Activated CD4-positive, alpha-beta T cell treated with anti-CD3 and anti-CD28 coated beads, Interleukin-2, amount 10 ng/mL, durations not matched to agents 24 days and 14 days (primary cell): Measurements from ENCODE around the gene COL20A1. TPM values are rescaled to one million over a fixed set of nuclear protein-coding genes. Genes with fewer than 3 reads are reported as not detected.

Experiments
- DNase-seq: peaks from one replicate; pipeline ENCODE4 v3.0.0; 2022
- H3K27ac Mint-ChIP-seq: one replicate; pipeline ENCODE4 v1.8.0; 2022; ENCODE audit warnings: mild to moderate bottlenecking, mixed read lengths
- H3K27me3 Mint-ChIP-seq: one replicate; pipeline ENCODE4 v1.8.0; 2022; ENCODE audit warnings: mixed read lengths
- H3K36me3 Mint-ChIP-seq: one replicate; pipeline ENCODE4 v1.8.0; 2022; ENCODE audit warnings: low read depth, mild to moderate bottlenecking, mixed read lengths
- H3K4me1 Mint-ChIP-seq: one replicate; pipeline ENCODE4 v1.8.0; 2021; ENCODE audit warnings: mixed read lengths
- H3K4me3 Mint-ChIP-seq: one replicate; pipeline ENCODE4 v1.8.0; 2022; ENCODE audit warnings: mild to moderate bottlenecking, moderate library complexity, mixed read lengths
- H3K9me3 Mint-ChIP-seq: one replicate; pipeline ENCODE4 v1.8.0; 2021; ENCODE audit warnings: mixed read lengths
- intact Hi-C: fragments of 100-400 bp; cut with micrococcal nuclease; formaldehyde crosslinking; loops from one replicate; pipeline ENCODE4 v1.15.1; 2023
- total RNA-seq: library from RNA; stranded (reverse); gene quantifications from 2 replicates; pipeline ENCODE4 v1.2.3, GENCODE V29; 2022

The COL20A1 gene
- total RNA-seq, 1 donor from 2014 or later, result not detected

GRCh38 chr20:63309261-63310071 lies 16.5 kb downstream of the COL20A1 start:
- intact Hi-C loops, result loop anchor here (5.0 kb wide), 1 partner anchor 73 kb away; no protein-coding TSS in a partner anchor

GRCh38 chr20:63310265-63310991 lies 17.4 kb downstream of the COL20A1 start:
- no peaks in the 10 kb centered on the region for H3K27me3 Mint-ChIP-seq
- no peaks in the 10 kb centered on the region for H3K9me3 Mint-ChIP-seq
- H3K4me3 Mint-ChIP-seq, result no peak overlapping the region
- no peaks in the 10 kb centered on the region for H3K36me3 Mint-ChIP-seq
- intact Hi-C loops, result no loop called here
- no peak for DNase-seq
- H3K4me1 Mint-ChIP-seq, result no peaks in the 10 kb centered on the region
- no peak overlapping the region for H3K27ac Mint-ChIP-seq

More at GRCh38 chr20:63309261-63310071, 16.5 kb downstream of the COL20A1 start:
- DNase-seq, result peak; percentile 76
- H3K9me3 Mint-ChIP-seq, result no peaks in the 10 kb centered on the region
- no peaks in the 10 kb centered on the region for H3K36me3 Mint-ChIP-seq
- no peaks in the 10 kb centered on the region for H3K27me3 Mint-ChIP-seq
- no peak overlapping the region for H3K27ac Mint-ChIP-seq
- no peaks in the 10 kb centered on the region for H3K4me1 Mint-ChIP-seq
- H3K4me3 Mint-ChIP-seq, result no peak overlapping the region

- Mint-ChIP-seq H3K36me3 (no peaks in the 10 kb centered on the region), H3K27ac (no peak overlapping the region), H3K4me1 (no peaks in the 10 kb centered on the region), H3K4me3 (no peak overlapping the region), H3K27me3 (no peaks in the 10 kb centered on the region), H3K9me3 (no peaks in the 10 kb centered on the region)
- intact Hi-C loops, result no loop called here
- DNase-seq, result no peak
Observed at GRCh38 chr20:63311186-63311832, 18.3 kb downstream of the COL20A1 start.

- intact Hi-C loops, result no loop called here
- DNase-seq, result no peak
- Mint-ChIP-seq H3K36me3 (no peaks in the 10 kb centered on the region), H3K4me1 (no peaks in the 10 kb centered on the region), H3K9me3 (no peaks in the 10 kb centered on the region), H3K27me3 (no peaks in the 10 kb centered on the region), H3K27ac (no peak overlapping the region), H3K4me3 (no peak overlapping the region)
Observed at GRCh38 chr20:63311833-63312243, 18.9 kb downstream of the COL20A1 start.

- Mint-ChIP-seq H3K9me3 (no peaks in the 10 kb centered on the region), H3K4me1 (no peaks in the 10 kb centered on the region), H3K4me3 (no peak overlapping the region), H3K36me3 (no peaks in the 10 kb centered on the region), H3K27me3 (no peaks in the 10 kb centered on the region), H3K27ac (no peak overlapping the region)
- intact Hi-C loops, result no loop called here
- DNase-seq, result no peak
Observed at GRCh38 chr20:63312273-63312672, 19.3 kb downstream of the COL20A1 start.

GRCh38 chr20:63312690-63313348 lies 19.8 kb downstream of the COL20A1 start:
- H3K36me3 Mint-ChIP-seq, result no peaks in the 10 kb centered on the region
- no peak overlapping the region for H3K4me3 Mint-ChIP-seq
- no peak overlapping the region for H3K27ac Mint-ChIP-seq
- H3K4me1 Mint-ChIP-seq, result no peaks in the 10 kb centered on the region
- no peaks in the 10 kb centered on the region for H3K9me3 Mint-ChIP-seq
- DNase-seq, result no peak
- no peaks in the 10 kb centered on the region for H3K27me3 Mint-ChIP-seq
- intact Hi-C loops, result no loop called here

GRCh38 chr20:63313349-63314014 lies 20.5 kb downstream of the COL20A1 start:
- Mint-ChIP-seq H3K4me1 (no peaks in the 10 kb centered on the region), H3K27ac (no peak overlapping the region), H3K4me3 (no peak overlapping the region), H3K9me3 (no peaks in the 10 kb centered on the region), H3K27me3 (no peaks in the 10 kb centered on the region), H3K36me3 (no peaks in the 10 kb centered on the region)
- intact Hi-C loops, result no loop called here
- DNase-seq, result no peak

GRCh38 chr20:63314015-63314471 lies 21.1 kb downstream of the COL20A1 start:
- no peak overlapping the region for H3K27ac Mint-ChIP-seq
- intact Hi-C loops, result no loop called here

GRCh38 chr20:63314566-63315239 lies 21.7 kb downstream of the COL20A1 start:
- Mint-ChIP-seq H3K9me3 (no peaks in the 10 kb centered on the region), H3K36me3 (no peaks in the 10 kb centered on the region), H3K4me3 (no peak overlapping the region), H3K27ac (no peak overlapping the region), H3K27me3 (no peaks in the 10 kb centered on the region), H3K4me1 (no peaks in the 10 kb centered on the region)
- intact Hi-C loops, result no loop called here
- DNase-seq, result no peak

More at GRCh38 chr20:63314015-63314471, 21.1 kb downstream of the COL20A1 start:
- no peak for DNase-seq
- no peak overlapping the region for H3K4me3 Mint-ChIP-seq
- H3K4me1 Mint-ChIP-seq, result no peaks in the 10 kb centered on the region
- no peaks in the 10 kb centered on the region for H3K36me3 Mint-ChIP-seq
- H3K27me3 Mint-ChIP-seq, result no peaks in the 10 kb centered on the region
- no peaks in the 10 kb centered on the region for H3K9me3 Mint-ChIP-seq

- Mint-ChIP-seq H3K27ac (no peak overlapping the region), H3K36me3 (no peaks in the 10 kb centered on the region), H3K27me3 (no peaks in the 10 kb centered on the region), H3K9me3 (no peaks in the 10 kb centered on the region), H3K4me1 (no peaks in the 10 kb centered on the region), H3K4me3 (no peak overlapping the region)
- intact Hi-C loops, result no loop called here
- no peak for DNase-seq
Observed at GRCh38 chr20:63315240-63315689, 22.3 kb downstream of the COL20A1 start.

- no peak overlapping the region for H3K27ac Mint-ChIP-seq
- no peak overlapping the region for H3K4me3 Mint-ChIP-seq
- no peaks in the 10 kb centered on the region for H3K4me1 Mint-ChIP-seq
- DNase-seq, result no peak
- no peaks in the 10 kb centered on the region for H3K36me3 Mint-ChIP-seq
- H3K9me3 Mint-ChIP-seq, result no peaks in the 10 kb centered on the region
- no peaks in the 10 kb centered on the region for H3K27me3 Mint-ChIP-seq
- intact Hi-C loops, result no loop called here
Observed at GRCh38 chr20:63315731-63316491, 22.9 kb downstream of the COL20A1 start.

GRCh38 chr20:63316502-63316921 lies 23.5 kb downstream of the COL20A1 start:
- Mint-ChIP-seq H3K36me3 (no peaks in the 10 kb centered on the region), H3K27ac (no peak overlapping the region), H3K4me1 (no peaks in the 10 kb centered on the region), H3K9me3 (no peaks in the 10 kb centered on the region), H3K27me3 (no peaks in the 10 kb centered on the region), H3K4me3 (no peak overlapping the region)
- no peak for DNase-seq
- intact Hi-C loops, result no loop called here
